PC-9 (cell line): ENCODE data around the gene PDK3.

Source experiments
- CTCF ChIP-seq: fragments of 200-600 bp; sonication (generic); conservative IDR thresholded peaks from 2 replicates; pipeline ENCODE4 v1.6.1; 2017; ENCODE audit warnings: mixed run types, antibody characterized with exemption, mild to moderate bottlenecking, moderate library complexity
- EZH2 ChIP-seq: fragments of 200-600 bp; sonication (generic); IDR thresholded peaks from 2 replicates; pipeline ENCODE4 v1.8.0; 2017; ENCODE audit warnings: antibody characterized with exemption, low read depth

GRCh38 chrX:24427747-24428019 lies 37.4 kb upstream of the PDK3 start:
- no peak for TF ChIP-seq CTCF
- TF ChIP-seq EZH2, result no peak
